IPS-11a (cell line): ENCODE results near the gene PTPRK.

Source experiments
- H3K4me3 ChIP-seq: one replicate; pipeline ENCODE4 v1.5.1; 2013; ENCODE audit warnings: low read depth, low read length, control low read depth

Gene PTPRK

DNA sequence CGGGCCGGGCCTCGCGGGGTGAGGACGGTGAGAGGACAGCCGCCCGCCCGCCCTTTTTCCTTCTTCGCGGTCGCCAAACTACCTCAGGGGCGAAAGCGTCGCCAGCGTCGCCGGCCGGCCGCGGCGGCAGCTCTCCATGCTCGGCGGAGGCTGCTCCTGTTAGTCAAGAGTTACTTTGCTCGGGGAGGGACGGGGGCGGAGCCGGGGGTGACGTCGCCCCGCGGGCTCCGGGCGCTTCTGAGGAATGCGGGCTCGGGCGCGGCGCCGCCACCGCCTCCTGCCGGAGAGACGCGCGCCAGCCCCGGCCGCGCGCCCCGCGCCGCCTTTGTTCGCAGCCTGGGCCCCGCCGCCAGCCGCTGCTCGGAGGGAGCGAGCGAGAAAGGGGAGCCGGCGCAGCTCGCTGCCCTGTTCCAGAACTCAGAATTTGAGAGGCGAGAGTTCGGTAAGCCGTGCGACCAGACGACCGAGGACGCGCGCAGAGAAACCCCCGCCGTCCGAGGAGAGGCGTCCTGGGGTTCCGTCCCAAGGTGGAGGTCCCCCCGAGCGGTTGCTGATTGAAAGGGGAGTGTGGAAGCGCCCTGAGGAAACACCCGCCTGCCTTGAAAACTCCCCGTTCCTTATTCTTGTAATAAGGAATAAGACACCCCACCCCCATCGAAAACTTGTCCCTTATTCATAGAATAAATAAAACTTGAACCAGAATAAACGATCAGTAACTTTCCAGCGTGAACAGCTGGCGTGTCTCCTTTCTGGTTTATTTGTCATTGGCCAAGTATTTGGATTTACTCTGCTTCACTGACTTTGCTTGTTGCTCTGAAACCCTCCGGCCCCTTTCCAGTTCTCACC is at the start of gene PTPRK:
PTPRK (minus strand) TSS at position 164 of the 846 bp plus-strand sequence. CDS start 241 bp downstream, outside the sequence.
- H3K4me3 ChIP-seq: peak within 1 kb of the TSS; percentile 86

DNA sequence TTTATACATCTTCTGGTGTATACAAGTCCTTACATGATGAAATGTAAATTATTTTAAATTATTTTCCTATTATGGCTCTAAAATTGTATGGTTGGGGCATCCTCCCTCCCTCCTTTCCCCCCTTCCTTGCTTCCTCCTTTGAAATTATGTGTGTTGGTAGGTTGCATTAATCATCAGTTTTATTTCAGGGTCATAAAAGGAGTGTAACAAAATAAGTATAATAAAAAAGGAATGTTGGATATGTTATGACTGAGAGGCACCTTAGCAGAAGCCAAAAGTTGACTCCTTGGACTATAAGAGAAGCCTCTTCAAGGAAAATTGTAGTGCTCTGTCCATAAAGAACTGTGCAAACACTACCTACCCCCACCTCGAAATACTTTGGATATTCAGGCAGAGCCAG is 46.6 kb upstream of the PTPRK start:
- no peak overlapping the region for H3K4me3 ChIP-seq

DNA sequence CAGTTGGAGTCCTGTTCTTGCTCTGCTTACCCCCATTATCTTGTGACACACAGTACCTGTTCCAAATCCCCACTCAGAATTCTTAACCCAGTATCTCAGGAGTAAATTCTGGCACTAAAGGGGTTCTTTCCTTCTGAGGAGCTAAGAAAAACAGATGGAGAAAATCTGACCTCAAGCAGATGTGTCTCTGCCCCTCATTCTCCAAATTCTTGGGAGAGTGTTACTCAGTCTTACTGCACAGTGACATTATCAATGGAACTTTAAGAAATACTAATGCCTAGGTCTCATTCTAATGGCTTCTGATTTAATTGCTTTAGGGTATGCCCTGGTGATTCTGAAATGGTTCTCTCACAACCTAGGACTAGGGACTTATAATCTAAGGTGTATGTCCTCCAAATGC is 40.6 kb upstream of the PTPRK start:
- no peak overlapping the region for H3K4me3 ChIP-seq

DNA sequence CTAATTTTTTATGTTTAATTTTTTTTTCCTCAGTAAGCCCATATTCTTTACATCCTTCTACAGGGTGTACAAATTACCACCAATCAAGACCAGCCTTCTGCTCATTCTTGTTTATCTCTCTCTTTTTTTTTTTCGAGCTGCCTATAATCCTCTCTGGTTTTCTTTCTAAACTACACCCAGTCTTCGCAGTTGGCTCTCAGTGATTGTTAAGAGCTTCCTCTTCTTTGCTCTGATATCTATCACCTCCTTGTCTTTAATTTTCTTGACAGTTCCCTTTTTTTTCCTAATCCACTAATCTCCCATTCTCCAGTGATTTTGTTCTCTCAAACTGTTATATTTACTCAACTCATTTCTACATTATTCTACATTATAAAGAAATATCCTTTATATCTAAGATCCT is 38.5 kb upstream of the PTPRK start:
- no peak overlapping the region for H3K4me3 ChIP-seq

DNA sequence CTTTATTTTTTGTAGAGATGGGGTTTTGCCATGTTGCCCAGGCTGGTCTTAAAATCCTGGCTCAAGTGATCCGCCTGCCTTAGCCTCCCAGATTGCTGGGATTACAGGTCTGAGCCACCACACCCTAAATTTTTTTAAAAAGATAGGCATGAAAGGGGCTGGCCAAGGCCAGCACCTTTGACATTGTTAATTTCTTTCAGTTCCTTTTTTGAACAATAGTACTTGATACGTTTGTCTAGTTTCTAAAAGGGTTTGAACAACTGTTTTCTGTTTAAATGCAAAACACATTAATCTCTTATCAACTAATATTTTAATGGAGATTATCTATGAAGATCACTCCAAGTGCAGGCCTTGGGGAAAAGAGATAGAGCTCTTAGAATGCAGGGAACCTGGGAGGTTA is 37.6 kb upstream of the PTPRK start:
- H3K4me3 ChIP-seq: no peak overlapping the region

DNA sequence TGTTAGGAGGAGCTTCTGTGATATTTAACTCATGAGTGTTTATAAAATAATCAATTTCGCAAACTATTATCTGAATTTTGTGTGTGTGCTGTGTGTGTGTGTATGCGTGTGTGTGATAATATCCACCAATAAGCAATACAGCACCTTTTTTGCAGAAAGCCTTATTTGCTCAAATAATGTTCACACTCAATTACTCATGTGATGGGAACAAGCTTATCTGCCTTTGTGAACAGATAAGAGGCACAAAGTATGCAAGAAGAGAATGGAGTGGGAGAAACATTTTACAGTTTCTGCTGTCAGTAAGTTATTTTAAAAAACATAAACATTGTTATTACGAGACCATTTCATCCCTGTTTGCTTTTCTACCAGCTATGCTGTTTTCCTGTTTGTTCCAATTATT is 36.7 kb upstream of the PTPRK start:
- H3K4me3 ChIP-seq: no peak overlapping the region

DNA sequence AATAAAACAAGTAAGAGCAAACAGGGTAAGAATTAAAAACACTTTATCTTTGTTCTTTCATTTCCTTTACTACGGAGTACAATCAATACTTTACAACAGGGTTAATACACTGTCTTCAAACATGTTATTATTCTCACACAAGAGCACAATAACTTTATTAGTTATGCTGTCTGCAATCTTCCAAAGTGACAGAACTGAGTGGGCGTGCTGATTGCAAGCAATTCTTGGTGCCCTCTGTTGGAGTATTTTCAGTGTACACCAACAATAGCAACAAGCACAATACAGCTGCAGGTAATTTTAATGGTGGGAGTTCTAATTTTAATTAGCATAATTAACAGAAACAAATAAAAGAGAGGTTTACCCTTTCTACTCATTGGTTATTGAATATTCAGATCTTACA is 33.9 kb upstream of the PTPRK start:
- H3K4me3 ChIP-seq: no peak overlapping the region

DNA sequence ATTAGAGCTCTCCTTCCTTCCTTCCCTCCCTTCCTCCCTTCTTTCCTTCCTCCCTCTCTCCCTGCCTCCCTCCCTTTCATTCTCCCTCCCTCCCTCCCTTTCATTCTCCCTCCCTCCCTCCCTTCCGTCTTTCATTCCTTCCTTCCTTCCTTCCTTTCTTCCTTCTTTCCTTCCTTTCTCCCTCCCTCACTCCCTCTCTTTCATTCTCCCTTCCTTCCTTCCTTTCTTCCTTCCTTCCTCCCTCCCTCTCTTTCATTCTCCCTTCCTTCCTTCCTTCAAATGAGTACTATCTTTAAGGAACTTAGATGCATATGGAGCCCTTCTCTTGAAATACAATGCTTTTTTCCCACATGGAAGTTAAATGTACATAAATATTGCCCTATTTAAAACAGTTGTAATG is 20.9 kb upstream of the PTPRK start:
- H3K4me3 ChIP-seq: no peak overlapping the region

DNA sequence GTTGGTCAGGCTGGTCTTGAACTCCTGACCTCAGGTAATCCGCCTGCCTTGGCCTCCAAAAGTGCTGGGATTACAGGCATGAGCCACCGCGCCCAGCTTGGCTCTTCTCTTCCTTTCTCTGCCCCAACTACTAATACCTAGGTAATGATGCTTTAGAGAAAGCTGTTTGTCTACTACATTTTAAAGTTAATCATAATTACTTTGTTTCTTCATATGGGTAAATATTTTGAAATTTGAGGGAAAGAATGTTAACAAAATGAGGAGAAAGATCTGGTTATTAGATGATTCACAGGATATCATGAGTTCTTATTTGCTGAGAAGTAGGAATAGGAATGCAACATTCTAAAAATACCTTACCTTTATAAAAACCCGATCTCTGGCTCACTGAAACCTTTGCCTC is 18.4 kb upstream of the PTPRK start:
- H3K4me3 ChIP-seq: no peak overlapping the region

DNA sequence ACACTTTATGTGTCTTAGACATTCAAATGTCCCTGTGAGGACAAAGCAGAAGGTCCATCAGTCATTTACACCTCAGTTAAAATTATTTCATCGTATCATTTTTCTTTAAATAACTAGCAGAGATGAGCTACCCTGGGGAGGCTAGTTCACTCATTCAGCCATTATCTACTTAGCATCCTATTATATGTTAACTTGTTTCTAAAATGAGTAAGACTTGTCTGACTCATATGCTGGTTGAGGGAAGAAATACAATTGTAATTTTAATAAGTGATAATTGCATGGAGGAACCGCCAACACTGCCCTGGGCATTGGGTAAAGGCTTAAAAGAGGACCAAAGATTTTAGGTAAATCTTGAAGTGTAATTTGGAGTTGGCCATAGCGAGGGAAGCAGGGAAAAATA is 12.4 kb upstream of the PTPRK start:
- no peak overlapping the region for H3K4me3 ChIP-seq

DNA sequence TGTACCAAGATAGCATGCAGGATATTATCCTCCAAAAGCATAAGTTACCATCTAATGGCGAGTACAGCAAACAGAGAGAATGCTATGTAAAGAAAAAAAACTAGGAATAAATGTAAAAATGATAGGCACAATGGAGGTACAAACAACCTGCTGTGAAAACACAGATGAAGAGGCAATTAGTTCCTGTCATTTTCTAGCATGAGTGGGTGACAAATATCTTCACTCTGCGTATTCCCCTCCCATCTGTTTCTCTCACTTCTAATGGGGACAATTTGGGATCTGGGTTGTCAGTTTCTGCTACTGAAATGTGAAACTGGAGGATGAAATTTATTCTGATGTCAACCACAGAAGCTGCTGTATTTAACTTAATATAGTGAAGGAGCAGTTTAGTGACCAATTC is 11.7 kb upstream of the PTPRK start:
- no peak overlapping the region for H3K4me3 ChIP-seq

DNA sequence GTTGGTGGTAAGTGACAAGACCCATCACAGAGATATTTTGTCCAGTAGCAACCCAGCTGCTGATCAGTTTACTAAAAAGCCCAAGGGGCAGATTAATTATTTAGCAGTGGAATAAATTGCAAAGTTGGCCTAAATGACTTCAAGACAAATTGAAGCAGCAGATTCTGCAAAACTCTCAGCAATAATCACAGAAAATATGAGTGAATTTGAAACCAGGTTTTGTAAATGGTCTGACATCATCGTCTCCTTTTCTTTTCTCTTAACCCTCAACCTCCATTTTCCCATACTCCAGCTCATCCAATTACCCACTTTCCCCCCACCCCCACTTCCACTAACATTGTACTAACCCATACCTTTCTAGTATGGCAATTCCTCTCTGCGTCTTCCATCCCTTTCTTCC is 11.3 kb upstream of the PTPRK start:
- no peak overlapping the region for H3K4me3 ChIP-seq

DNA sequence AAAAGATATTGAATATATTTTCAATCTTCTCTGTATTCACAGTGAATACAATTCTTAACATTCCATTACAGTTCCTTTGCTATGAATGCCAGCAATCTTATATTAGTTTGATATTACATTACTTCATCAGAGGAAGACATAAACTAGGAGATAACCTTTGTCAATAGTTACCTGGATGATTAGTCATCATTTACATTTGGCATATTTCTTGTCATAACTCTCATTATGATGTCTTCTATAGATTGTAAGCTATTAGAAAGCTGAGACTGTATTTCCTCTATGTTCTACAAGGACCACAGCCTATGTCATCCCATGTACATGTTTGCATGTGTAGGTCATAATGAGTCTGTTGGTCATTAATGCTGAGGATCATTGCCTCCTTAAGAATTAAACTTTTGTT is 7.8 kb upstream of the PTPRK start:
- no peak overlapping the region for H3K4me3 ChIP-seq

DNA sequence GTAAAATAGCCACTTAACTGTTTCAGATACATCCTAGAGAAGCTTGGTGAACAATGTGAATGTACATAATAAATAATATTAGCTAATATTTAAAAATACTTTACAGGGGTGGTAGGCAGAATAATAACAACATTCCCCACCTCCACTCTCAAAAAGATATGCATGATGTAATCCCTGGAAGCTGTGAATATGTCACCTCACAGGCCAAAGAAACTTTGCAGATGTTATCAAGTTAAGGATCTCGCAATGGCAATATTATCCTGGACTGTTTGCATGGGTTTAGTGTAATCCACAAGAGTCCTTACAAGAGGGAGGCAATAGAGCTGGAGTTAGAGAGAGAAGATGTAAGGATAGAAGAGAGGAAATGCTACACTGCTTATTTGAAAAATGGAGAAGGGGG is 7.0 kb upstream of the PTPRK start:
- H3K4me3 ChIP-seq: no peak overlapping the region

DNA sequence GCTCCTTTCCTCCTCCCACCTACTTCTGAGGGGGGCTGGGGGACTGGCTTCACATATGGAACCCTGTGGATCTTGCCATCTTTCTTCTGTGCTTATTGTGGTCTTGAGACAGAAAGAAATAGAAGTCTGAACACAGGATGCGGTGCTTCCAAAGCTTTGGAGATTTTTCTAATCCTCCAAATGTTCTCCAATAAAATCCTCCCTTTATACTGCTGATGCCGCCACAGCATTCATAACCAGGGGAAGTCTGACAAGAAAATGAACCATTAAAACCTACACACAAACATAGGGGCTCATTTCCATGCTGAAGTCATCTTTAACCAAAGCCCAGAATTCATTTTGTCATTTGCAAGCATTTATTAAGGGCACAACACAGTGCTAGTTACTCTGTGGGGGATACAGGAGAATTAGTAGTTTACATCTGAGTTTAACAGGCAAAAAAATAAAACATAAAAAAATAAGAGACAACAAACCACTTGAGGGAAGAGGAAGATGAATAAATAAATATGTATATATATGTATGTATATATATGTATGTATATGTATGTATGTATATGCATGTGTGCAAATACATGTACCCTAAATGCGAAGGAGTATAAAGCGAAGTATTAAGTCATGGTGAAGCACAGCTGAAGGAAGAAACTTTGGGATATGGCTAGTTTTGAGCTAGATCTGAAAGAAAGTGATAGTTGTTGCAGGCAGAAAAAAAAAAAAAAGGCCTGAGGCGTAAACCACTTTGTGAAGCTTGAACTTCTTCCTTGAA is 5.9 kb upstream of the PTPRK start:
- no peak overlapping the region for H3K4me3 ChIP-seq

DNA sequence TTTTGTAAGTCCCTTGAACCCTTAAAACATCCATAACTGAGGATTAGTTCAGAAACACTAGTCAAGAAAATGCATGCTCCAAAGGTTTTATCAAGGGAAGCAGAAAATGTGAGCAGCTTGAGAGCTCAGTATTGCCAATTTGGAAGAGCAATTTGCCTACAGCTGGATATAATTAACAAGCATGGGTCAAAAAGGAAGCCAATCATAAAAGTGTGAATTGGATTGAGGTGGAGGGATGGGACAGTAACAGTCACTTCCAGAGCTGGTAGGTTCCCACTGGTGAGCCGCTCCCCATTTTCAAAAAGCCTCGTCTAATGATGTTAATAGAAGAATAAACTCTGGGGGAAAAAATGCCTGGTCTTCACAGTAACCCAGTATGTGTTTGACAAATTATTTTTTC is 5.0 kb upstream of the PTPRK start:
- no peak overlapping the region for H3K4me3 ChIP-seq

DNA sequence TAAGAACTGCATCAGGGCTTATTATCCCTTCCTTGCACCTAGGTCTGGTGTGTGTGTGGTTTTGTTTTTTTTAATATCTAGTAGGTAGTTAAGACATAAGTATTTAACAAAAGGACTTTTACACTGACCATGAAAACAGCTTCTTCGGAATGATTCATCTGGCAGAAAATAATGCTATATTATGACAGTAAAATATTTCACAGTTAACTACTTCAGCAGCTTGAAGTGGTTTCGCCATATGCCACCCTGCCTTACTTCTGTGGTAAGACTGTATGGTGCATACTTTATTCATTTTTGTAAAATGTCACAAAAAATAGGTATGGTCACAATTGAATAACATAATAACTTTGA is 858 bp upstream of the PTPRK start:
- peak overlapping the region; percentile 75 for H3K4me3 ChIP-seq

DNA sequence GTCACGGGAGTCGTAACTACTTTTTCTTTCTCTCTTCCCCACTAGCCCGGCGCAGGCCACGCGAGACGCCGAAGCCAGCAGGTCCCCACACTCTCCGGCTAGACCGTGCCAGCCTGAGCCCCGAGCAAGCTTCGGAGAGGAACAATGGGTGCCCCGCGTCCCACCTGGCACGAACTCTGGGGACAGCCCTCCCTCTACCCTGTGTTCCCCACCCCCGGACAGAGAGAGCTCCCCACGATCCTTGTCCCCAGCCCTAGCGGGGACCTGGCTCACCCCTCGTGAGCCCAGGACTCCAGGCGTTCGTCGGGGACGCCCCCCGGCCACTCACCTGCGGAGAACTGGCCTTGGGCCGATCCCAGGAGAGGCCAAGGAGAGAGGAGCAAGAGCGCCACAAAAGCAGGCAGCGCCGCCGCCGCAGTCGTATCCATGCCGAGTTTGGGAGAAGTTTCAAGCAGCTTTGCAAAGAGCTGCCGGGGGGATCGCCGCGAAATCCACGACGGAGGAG is 416 bp downstream of the PTPRK start:
- peak overlapping the region; percentile 86 for H3K4me3 ChIP-seq

DNA sequence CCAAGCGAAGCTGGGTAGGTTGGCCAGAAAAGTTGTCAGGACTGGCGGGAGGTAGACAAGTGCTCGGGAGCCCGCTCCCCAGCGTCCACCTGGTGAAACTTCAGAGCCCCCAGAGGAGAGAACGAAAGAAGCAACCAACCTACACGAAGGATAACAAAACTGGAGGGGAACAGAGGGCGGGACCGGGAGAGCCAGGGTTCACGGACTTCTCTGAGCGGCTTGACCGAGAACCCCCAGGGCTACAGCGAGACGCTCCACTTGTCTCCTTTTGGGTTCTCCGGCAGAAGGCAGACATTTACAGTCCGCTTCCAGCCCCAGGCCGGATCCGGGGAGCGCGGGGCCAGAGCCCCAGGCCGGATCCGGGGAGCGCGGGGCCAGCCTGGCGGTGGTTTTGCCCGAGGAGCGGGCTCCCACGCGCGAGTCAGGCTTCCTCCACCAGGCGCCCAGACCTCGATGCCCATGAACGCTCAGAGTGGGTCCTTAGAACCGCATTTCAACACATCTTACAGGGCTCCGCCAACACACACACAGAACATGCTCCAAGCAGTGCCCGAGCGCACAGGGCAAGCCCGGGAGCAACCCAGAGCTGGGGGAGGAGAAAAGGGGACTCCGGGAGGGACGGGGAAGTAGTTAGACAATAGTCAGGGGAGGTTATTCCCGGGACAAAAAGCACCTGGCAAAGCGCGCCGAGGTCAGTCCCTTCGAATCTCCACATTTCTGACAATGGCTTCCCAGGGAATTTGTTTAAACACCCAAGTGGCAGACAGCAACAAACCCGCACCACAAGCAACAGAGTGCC is 1.1 kb downstream of the PTPRK start:
- H3K4me3 ChIP-seq: peak overlapping the region; percentile 86

DNA sequence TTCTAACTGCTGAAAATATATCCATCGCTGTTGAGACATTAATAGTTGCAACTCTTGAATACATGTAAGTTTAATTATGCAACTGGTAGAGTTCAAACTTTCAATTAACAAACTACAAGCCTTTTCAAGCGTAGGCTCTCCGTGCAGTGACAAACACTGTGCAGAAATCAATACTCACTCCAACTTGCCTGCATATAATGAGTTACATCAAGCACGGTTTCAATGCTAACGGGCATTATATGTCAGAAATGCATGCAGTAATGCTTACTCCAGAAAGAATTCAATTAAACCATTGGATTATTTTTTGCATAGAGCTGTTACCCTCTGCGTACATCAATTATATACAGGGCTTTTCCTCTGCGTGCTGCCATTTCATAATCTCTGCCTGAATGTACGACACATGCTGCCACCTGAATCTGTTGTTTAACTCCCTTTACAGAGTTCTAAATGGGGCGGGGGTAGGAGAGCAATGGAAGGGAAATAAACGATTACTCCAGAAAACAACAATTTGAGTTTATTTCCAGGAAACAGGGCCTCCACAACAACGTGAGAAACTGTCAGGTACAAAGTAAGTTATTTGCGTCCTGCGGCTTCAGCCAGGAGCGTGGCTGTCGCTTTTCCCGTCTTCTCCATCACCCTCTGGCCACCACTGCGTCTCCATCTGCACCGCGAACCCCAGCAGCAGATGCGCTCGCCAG is 1.8 kb downstream of the PTPRK start:
- H3K4me3 ChIP-seq: peak overlapping the region; percentile 86

DNA sequence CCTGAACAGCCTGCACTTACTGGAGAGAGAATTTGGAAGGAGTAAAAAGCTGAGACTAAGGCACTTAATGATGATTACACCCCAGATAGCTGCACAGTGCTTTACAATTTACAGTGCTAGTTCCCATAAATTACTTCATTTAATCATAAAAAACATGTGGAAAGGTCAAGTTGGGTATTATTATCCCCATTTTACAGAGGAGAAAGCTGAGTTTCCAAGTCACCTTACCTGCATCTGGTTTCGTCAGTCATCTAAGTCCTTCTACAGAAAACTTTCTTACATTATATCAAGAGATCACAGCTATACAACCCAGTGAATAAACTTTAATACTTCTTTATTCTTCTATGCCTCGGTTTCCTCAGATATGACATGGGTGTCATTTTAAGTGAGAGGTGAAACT is 3.3 kb downstream of the PTPRK start:
- no peak overlapping the region for H3K4me3 ChIP-seq
